Measurements from ENCODE around the gene PRM3. TPM values are rescaled to one million over a fixed set of nuclear protein-coding genes. Genes with fewer than 3 reads are reported as not detected.

PRM3 gene
- total and polyA plus RNA-seq, 2 of the 8 experiments (the other 6 are each of a cell fraction or from before 2014, with no cell fraction given) = not detected

- Histone ChIP-seq H3K23me2 (ENCODE audit: low read depth, low read length) (no peaks in the 10 kb centered on the region), H3K4me3 (ENCODE audit: extremely low read depth in 1 of 4, insufficient read depth in 2 of 4, low read depth in 3 of 4, low read length in 4 of 4) (no peak overlapping the region), H2BK5ac (ENCODE audit: low read depth, low read length) (no peak overlapping the region), H2BK12ac (ENCODE audit: low read depth, low read length) (peak overlapping the region; percentile 22; the same call in 1 of the 2 replicates), H3K79me1 (ENCODE audit: low read depth, low read length) (no peaks in the 10 kb centered on the region), H3K79me2 (ENCODE audit: control insufficient read depth in 1 of 2, insufficient read depth in 2 of 2, low read length in 2 of 2) (no peaks in the 10 kb centered on the region), H2AK5ac (ENCODE audit: low read depth, low read length) (no peak overlapping the region), H3K9ac (replicated peaks in 1 of 4; ENCODE audit: extremely low read depth in 1 of 4, low read depth in 3 of 4, low read length in 3 of 4) (no peak overlapping the region), H3K18ac (ENCODE audit: extremely low read depth, low read length) (no peak overlapping the region), H2BK15ac (ENCODE audit: low read length) (no peak overlapping the region), H3K4me1 (replicated peaks in 1 of 4; ENCODE audit: control insufficient read depth in 3 of 4, insufficient read depth in 4 of 4, low read length in 3 of 4) (peaks cover 0 to 5% (median 0%) of the 10 kb centered on the region in 4 experiments; a peak in 2 of 7 replicates), H4K5ac (ENCODE audit: insufficient read length, low read depth, low read length) (no peak overlapping the region), H3K4ac (replicated peaks; ENCODE audit: insufficient read length, low read depth, low read length) (no peak overlapping the region), H3K4me2 (ENCODE audit: insufficient read depth in 1 of 2, low read depth in 2 of 2, low read length in 2 of 2) (no peak overlapping the region), H4K20me1 (replicated peaks in 1 of 2; ENCODE audit: control insufficient read depth in 1 of 2, insufficient read depth in 2 of 2, low read length in 2 of 2) (no peaks in the 10 kb centered on the region), H3K23ac (ENCODE audit: insufficient read length) (no peak overlapping the region), H3K27me3 (replicated peaks in 1 of 4; ENCODE audit: control insufficient read depth in 3 of 4, extremely low read depth in 1 of 4, insufficient read depth in 3 of 4, low read length in 3 of 4) (no peaks in the 10 kb centered on the region), H3K36me3 (ENCODE audit: control insufficient read depth in 2 of 4, insufficient read depth in 4 of 4, low read length in 3 of 4) (no peaks in the 10 kb centered on the region), H3K56ac (replicated peaks; ENCODE audit: insufficient read length, low read depth, low read length) (no peak overlapping the region), H4K91ac (replicated peaks; ENCODE audit: insufficient read length, low read length) (no peak overlapping the region), H2BK20ac (ENCODE audit: low read length) (no peak overlapping the region; the same call in 1 of the 2 replicates), H3K14ac (ENCODE audit: insufficient read length) (no peak overlapping the region), H2BK120ac (replicated peaks; ENCODE audit: low read depth, low read length) (no peak overlapping the region), H3K9me3 (ENCODE audit: insufficient read depth in 2 of 2, low read depth in 1 of 2, low read length in 1 of 2) (no peaks in the 10 kb centered on the region), H4K8ac (ENCODE audit: extremely low read depth, insufficient read depth, low read length) (no peak overlapping the region), H3K27ac (ENCODE audit: low read depth, low read length) (no peak overlapping the region), H2AFZ (ENCODE audit: low read length) (no peak overlapping the region)
- POLR2A ChIA-PET (ENCODE audit: partially characterized antibody) = interaction anchor here (0.6 to 1.1 kb wide), 2 partner anchors 19 to 51 kb away, joined by 3 to 4 read pairs; partner anchors contain the start of gene SOCS1
- TF ChIP-seq GABPA (IDR thresholded peaks at IDR 0.05; ENCODE audit: borderline replicate concordance, insufficient read depth, low read length) (no peak), CEBPB (IDR thresholded peaks at IDR 0.05; ENCODE audit: low read depth, low read length) (no peak), POU5F1 (IDR thresholded peaks at IDR 0.05; ENCODE audit: low read depth, low read length) (no peak), PHF8 (conservative IDR thresholded peaks at IDR 0.05; ENCODE audit: low read depth, low read length) (no peak)
- no peak for FAIRE-seq
- WGBS, 2 experiments (ENCODE audit: extremely low coverage in 1 of 2, insufficient coverage in 1 of 2, insufficient read length in 1 of 2, insufficient replicate concordance in 2 of 2, low coverage in 1 of 2, low lambda C conversion rate in 2 of 2, missing lambda C conversion rate in 1 of 2) = 90% methylated on average over 7 of the region's 7 CpGs; no CpG with 5 or more reads in 1 of the 2 experiments
- DNase-seq (ENCODE audit: low read depth in 1 of 2, low spot score in 2 of 2) = no peak
- CTCF ChIA-PET (ENCODE audit: partially characterized antibody) = interaction anchor here (1.0 to 1.2 kb wide), 2 partner anchors 18 to 23 kb away, joined by 3 to 5 read pairs; partner anchors contain the start of gene SOCS1
These were observed 1.5 kb upstream of the PRM3 start for GRCh38 chr16:11274964-11275363.
